Activated CD8-positive, alpha-beta T cell treated with anti-CD3 and anti-CD28 coated beads for 36 hours (primary cell): Measurements from ENCODE around the gene HAGH. TPM values are rescaled to one million over a fixed set of nuclear protein-coding genes. Genes with fewer than 3 reads are reported as not detected.

Source experiments
- ATAC-seq: fragments of 200-7000 bp; cut with Tn5 transposase; one replicate; pipeline ENCODE4 v1.10.0; 2021; ENCODE audit warnings: mild to moderate bottlenecking, moderate library complexity
- CTCF ChIA-PET: fragments of 350-600 bp; sonication (Branson Sonifier 250); formaldehyde crosslinking; loops from one replicate; lab custom pipeline; 2021; ENCODE audit warnings: antibody characterized with exemption; lab: Charles Lee
- POLR2A ChIA-PET: fragments of 350-600 bp; sonication (Branson Sonifier 250); formaldehyde crosslinking; loops from one replicate; lab custom pipeline; 2021; ENCODE audit warnings: antibody characterized with exemption; lab: Charles Lee
- DNase-seq: peaks from one replicate; pipeline ENCODE4 v3.0.0-alpha.2; 2020
- H3K27ac Mint-ChIP-seq: one replicate; pipeline ENCODE4 v1.8.0; 2021; ENCODE audit warnings: mild to moderate bottlenecking, mixed read lengths
- H3K27me3 Mint-ChIP-seq: one replicate; pipeline ENCODE4 v1.8.0; 2021; ENCODE audit warnings: mixed read lengths
- H3K36me3 Mint-ChIP-seq: one replicate; pipeline ENCODE4 v1.8.0; 2021; ENCODE audit warnings: low read depth, mixed read lengths
- H3K4me1 Mint-ChIP-seq: one replicate; pipeline ENCODE4 v1.8.0; 2021; ENCODE audit warnings: low read depth, mixed read lengths
- H3K4me3 Mint-ChIP-seq: one replicate; pipeline ENCODE4 v1.8.0; 2021; ENCODE audit warnings: mild to moderate bottlenecking, moderate library complexity, mixed read lengths
- H3K9me3 Mint-ChIP-seq: one replicate; pipeline ENCODE4 v1.8.0; 2021; ENCODE audit warnings: mixed read lengths
- intact Hi-C: fragments of 100-400 bp; cut with micrococcal nuclease; formaldehyde crosslinking; loops from one replicate; pipeline ENCODE4 v1.10.0; 2022
- total RNA-seq, 2 experiments: library from RNA; stranded (reverse); gene quantifications; one replicate each; pipeline ENCODE4 v1.2.3, GENCODE V29; 2021
- TF ChIP-seq, protein P1 (sequence below): fragments of 200-600 bp; IDR thresholded peaks from one replicate; pipeline ENCODE4 v1.8.0; 2022; ENCODE audit warnings: antibody characterized with exemption, mild to moderate bottlenecking

HAGH gene
- total RNA-seq, 2 experiments from 2014 or later: 32.0 to 35.7 TPM

- no peaks in the 10 kb centered on the region for H3K9me3 Mint-ChIP-seq
- DNase-seq (no peak), ATAC-seq (no peak)
- peaks cover 15% of the 10 kb centered on the region for H3K4me1 Mint-ChIP-seq
- intact Hi-C loops: no loop called here
- H3K4me3 Mint-ChIP-seq: no peak overlapping the region
- no peaks in the 10 kb centered on the region for H3K36me3 Mint-ChIP-seq
- ChIA-PET CTCF (no interaction called here), POLR2A (no interaction called here)
- TF ChIP-seq, protein P1, sequence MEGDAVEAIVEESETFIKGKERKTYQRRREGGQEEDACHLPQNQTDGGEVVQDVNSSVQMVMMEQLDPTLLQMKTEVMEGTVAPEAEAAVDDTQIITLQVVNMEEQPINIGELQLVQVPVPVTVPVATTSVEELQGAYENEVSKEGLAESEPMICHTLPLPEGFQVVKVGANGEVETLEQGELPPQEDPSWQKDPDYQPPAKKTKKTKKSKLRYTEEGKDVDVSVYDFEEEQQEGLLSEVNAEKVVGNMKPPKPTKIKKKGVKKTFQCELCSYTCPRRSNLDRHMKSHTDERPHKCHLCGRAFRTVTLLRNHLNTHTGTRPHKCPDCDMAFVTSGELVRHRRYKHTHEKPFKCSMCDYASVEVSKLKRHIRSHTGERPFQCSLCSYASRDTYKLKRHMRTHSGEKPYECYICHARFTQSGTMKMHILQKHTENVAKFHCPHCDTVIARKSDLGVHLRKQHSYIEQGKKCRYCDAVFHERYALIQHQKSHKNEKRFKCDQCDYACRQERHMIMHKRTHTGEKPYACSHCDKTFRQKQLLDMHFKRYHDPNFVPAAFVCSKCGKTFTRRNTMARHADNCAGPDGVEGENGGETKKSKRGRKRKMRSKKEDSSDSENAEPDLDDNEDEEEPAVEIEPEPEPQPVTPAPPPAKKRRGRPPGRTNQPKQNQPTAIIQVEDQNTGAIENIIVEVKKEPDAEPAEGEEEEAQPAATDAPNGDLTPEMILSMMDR: no peak
- H3K27me3 Mint-ChIP-seq: no peaks in the 10 kb centered on the region
- H3K27ac Mint-ChIP-seq: no peak overlapping the region
Observed at GRCh38 chr16:1851793-1852192, 25.2 kb upstream of the HAGH start.

- TF ChIP-seq, protein P1: no peak
Observed at GRCh38 chr16:1850981-1851380, 24.4 kb upstream of the HAGH start.

DNA sequence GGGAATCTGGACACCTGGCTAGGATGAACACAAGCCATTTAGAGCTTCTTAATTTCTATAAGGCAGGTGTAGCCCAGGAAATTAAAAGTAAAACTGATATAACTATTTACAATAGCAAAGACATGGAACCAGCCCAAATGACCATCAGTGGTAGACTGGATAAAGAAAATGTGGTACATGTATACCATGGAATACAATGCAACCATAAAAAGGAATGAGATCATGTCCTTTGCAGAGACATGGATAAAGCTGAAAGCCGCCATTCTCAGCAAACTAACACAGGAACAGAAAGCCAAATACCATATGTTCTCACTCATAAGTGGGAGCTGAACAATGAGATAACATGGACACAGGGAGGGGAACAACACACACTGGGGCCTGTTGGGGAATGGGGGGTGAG, 19.8 kb upstream of the HAGH start:
- no peaks in the 10 kb centered on the region for H3K9me3 Mint-ChIP-seq
- no peaks in the 10 kb centered on the region for H3K4me1 Mint-ChIP-seq
- DNase-seq (no peak), ATAC-seq (no peak)
- peaks cover 2% of the 10 kb centered on the region for H3K27me3 Mint-ChIP-seq
- intact Hi-C loops: no loop called here
- no peak overlapping the region for H3K27ac Mint-ChIP-seq
- TF ChIP-seq, protein P1: no peak
- H3K36me3 Mint-ChIP-seq: no peaks in the 10 kb centered on the region
- no peak overlapping the region for H3K4me3 Mint-ChIP-seq
- ChIA-PET POLR2A (no interaction called here), CTCF (interaction anchor here (0.9 to 1.4 kb wide), 5 partner anchors 13 to 64 kb away, joined by 3 to 4 read pairs (median 3); partner anchors contain the start of genes NUBP2 and SPSB3)

More at GRCh38 chr16:1850981-1851380, 24.4 kb upstream of the HAGH start:
- intact Hi-C loops: no loop called here
- H3K9me3 Mint-ChIP-seq: no peaks in the 10 kb centered on the region
- H3K27me3 Mint-ChIP-seq: no peaks in the 10 kb centered on the region
- ChIA-PET CTCF (no interaction called here), POLR2A (no interaction called here)
- no peak for DNase-seq
- H3K36me3 Mint-ChIP-seq: no peaks in the 10 kb centered on the region
- ATAC-seq: no peak
- H3K4me3 Mint-ChIP-seq: no peak overlapping the region
- H3K4me1 Mint-ChIP-seq: peaks cover 15% of the 10 kb centered on the region
- no peak overlapping the region for H3K27ac Mint-ChIP-seq

- ChIA-PET CTCF (interaction anchor here (0.9 to 1.4 kb wide), 4 partner anchors 13 to 39 kb away, joined by 3 to 4 read pairs (median 3); no protein-coding TSS in a partner anchor), POLR2A (no interaction called here)
- no peak for ATAC-seq
- H3K9me3 Mint-ChIP-seq: no peaks in the 10 kb centered on the region
- H3K27me3 Mint-ChIP-seq: peaks cover 2% of the 10 kb centered on the region
- no peaks in the 10 kb centered on the region for H3K36me3 Mint-ChIP-seq
- no peak overlapping the region for H3K4me3 Mint-ChIP-seq
- no peak for DNase-seq
- intact Hi-C loops: no loop called here
- no peaks in the 10 kb centered on the region for H3K4me1 Mint-ChIP-seq
- H3K27ac Mint-ChIP-seq: no peak overlapping the region
- TF ChIP-seq, protein P1: no peak
Observed at GRCh38 chr16:1845985-1846384, 19.4 kb upstream of the HAGH start.

DNA sequence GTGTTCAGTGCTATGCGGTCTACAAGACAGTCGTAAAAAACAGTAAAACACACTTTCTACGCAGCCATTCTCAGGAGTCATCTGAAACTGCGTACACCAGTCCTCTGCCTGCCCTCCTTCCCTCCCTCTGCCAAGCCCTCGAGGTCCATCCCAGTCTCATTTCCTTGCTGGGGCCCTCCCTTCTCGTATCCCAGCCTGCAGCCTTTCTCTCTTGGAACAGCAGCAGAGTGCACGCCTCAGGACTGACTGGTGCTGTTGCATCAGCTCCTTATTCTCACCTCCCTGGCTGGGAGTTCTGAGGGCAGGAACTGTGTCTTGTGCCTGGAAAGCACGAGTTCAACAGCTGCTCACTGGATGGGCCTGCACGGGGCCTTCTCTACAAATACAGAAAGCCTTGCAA, 12.9 kb upstream of the HAGH start:
- TF ChIP-seq, protein P1: no peak

More for the DNA sequence above, 12.9 kb upstream of the HAGH start:
- no peaks in the 10 kb centered on the region for H3K4me1 Mint-ChIP-seq
- no peaks in the 10 kb centered on the region for H3K9me3 Mint-ChIP-seq
- no peak for DNase-seq
- ChIA-PET CTCF (no interaction called here), POLR2A (no interaction called here)
- no peak overlapping the region for H3K27ac Mint-ChIP-seq
- intact Hi-C loops: no loop called here
- H3K36me3 Mint-ChIP-seq: no peaks in the 10 kb centered on the region
- ATAC-seq: no peak
- H3K27me3 Mint-ChIP-seq: no peaks in the 10 kb centered on the region
- H3K4me3 Mint-ChIP-seq: no peak overlapping the region
